ENCODE measurements around the gene ZDHHC11B.

The ZDHHC11B gene

DNA sequence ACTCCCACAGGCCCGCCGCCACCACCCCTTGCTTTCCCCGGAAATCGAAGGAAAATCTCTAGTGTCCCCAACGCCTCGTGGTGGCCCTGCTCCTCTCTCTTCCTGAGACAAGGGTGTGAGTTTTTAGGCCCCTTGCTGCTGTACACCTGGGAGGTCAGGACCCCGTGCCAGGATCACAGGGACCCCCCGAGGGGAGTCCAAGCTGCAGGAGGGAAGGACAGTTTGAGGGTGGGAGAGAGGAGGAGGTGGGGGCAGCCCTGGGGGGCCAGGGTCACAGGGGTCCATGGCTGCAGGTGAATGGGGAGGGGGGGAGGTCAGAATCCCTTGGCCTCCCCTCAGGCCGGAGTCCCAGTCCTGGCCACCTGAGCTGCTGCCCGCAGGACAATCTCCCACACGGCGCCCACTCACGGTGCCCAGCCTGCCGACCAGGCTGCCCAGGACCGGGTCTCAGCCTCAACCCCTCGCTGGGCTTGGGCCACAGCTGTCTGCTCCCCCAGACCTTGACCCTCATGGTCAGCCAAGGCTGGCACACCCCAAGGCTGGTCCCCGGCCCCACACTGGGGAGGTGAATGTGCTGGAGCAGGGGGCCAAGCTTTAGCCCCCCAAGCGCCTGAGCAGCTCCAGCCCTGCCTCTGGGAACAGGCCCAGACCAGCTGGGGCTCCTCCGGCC is 111.2 kb downstream of the ZDHHC11B start:
- no peak for DNase-seq (ENCODE audit: low spot score)

DNA sequence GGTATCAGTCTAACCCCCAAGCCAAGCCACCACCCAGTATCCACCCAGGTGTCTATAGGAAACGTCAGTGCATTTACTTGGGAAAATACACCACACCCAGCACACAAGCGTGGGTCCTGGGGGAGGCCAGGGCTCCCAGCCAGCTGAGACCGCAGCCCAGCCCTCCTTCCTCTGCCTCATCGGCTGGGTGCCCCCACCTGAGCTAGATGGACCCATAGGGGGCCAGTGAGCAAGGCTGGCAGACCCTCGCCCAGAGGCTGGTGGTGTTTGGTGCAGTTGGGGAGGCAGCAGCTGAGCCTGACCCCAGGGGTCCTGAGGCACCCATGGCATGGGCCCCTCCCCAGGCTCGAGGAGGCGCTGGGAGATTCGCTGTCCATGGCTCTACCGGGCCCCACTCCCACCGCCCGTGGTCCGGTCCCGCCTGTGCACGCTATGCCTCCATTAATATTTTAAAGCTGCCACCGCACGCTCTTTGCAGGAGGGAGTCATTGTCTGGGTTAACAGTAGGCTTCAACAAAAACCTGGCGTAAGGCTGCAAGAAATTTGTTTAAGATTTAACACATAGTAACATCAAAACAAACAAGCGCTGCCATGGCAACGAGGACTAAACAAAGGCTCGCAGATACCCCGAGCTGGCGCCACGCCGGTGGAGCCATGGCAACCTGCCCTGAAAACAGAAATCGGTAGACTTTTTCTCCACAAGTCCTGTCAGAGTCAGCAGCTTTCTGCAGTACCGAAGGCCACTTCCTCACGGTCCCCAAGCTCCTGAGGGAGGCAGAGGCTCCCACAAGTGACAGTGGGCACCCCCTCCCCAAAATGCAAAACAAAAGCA is 112.0 kb downstream of the ZDHHC11B start:
- peak; percentile 83 for DNase-seq (ENCODE audit: low spot score)

DNA sequence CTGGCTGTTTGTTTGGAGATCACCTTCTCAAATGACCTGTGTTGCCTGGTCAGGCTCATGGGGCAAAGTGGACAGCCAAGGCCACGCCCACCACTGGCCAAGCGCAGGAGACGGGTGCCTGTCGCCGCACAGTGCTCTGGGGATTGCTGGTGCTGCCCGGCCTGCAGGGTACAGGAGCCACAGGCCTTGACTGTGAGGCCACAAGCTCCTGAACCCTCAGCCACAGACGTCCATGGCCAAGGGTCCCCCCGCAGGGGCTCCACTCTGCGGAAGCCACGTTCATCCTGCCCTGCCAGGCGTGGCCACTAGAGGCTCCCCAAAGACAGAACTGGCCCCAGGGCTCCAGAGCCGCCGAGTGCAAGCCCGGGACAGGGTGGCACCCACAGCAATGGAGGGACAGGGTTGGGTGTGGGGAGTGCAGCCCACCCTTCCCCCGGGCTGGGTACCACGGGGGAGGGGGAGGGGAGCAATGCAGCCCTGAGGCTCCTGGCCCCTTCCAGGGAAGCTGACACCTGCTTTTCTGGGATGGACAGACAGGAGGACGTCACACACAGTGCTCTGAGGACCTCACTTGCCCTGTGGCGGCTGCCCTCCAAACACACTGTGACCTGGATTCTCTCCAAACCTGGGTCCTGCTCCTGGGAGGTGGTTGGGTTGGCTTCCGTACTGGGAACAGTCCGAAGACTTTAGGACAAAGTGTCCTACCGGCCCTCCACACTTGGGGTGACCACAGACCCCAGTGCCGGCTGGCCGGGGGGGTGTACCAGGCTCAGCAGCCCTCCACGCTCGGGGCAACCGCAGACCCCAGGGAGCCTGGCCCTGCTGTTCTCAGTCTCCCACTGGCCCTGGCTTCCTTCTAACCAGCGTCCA is 112.8 kb downstream of the ZDHHC11B start:
- DNase-seq (ENCODE audit: low spot score): peak; percentile 86

DNA sequence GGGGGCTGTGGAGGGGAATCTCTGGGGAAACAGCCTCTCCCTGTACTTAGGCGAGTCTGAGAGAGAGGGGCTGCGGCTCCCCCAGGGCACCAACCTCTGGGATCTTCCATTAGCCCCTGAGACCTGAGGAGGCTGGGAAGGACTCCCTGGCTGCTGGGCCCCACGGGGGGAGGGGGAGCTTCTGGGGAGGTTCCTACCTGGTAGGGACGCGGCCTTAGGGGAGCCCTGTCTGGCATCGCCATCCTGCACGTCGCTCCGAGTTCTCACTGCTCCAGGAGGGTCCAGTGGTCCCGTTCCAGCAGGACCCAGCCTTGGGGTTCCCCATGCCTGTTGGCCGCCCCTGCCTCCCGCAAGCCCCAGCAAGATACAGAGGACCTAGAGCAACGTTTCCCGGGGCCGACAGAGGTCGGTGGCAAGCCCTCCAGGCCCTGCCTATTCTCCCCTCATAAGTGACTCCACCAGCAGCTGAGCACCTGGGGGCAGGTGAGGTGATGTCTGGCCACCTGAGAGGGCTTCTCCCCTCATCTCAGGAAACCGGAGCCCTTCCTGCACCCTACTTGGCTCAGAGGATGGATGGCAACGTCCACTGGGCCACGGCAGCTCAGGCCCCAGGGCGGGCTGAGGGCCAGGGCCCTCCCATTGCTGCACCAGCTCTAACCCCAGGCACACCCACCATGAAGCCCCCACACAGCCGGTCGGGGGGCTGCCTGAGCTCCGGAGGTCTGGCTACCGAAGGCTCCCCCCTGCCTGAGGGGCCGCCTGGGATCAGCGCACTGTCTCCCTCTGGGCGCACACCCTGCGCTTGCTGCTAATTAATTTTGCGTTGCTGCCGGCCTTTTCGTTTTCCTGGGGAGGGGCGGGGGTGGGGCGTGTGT is 113.9 kb downstream of the ZDHHC11B start:
- no peak for DNase-seq (ENCODE audit: low spot score)

DNA sequence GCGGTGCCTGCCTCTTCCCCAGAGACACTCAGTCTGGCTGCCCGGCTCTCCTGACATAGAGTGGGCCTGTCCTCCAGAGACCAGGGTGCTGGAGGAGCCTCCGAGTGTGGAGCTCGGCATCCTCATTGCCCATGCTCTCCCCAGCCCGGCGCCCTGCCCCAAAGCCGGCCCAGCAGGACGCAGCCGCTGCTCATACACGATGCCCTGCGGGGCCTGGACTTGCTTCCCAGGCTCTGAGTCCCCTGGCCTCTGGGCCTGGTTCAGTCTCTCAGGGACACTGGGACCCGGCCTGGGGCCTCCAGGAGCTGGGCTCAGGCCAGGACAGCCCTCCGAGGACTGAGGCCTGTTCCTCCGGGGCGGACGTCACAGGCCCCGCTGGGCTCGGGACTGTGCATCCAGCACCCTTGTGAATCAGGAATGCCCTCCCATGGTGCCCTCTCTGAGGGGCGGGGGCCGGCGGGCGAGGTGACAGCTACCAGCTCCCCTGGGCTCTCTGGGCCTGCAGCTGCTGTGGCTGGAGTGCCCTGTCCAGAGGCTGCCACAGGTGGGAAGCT is 114.6 kb downstream of the ZDHHC11B start:
- no peak for DNase-seq (ENCODE audit: low spot score)

DNA sequence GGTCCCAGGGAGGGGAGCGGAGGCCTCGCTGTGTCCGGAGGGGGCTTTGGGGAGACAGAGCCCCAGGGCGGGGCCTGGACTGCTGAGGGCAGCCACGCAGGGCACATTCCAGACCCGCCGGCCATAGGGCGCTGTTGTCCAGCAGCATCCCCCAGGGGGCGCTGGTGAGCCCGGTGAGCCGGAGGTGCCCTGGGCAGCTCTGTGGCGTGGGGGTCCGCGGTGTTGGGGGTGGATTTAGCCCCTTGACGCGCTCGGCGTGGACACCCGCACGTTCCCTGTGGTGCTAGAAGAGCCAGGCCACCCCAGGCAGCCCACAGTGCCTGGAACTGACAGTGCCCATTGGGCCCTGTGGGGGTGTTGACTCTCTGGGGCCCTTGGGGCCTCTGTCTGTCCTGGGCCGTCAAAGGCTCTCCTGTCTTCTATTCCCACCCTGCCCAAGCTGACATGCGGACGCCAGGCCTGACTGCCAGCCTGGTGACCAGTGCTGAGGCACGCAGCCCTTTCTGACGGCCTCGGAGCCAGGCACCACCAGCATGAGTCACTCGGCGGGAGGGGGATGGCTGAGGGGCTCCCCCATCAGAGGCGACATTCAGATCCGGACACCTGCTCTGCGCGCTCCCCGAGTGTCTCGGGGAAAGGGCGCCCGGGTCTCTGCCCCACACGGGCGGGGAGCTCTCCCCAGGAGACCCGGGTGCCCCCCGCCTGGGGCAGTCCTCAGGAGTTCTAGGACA is 115.3 kb downstream of the ZDHHC11B start:
- DNase-seq (ENCODE audit: low spot score): no peak

DNA sequence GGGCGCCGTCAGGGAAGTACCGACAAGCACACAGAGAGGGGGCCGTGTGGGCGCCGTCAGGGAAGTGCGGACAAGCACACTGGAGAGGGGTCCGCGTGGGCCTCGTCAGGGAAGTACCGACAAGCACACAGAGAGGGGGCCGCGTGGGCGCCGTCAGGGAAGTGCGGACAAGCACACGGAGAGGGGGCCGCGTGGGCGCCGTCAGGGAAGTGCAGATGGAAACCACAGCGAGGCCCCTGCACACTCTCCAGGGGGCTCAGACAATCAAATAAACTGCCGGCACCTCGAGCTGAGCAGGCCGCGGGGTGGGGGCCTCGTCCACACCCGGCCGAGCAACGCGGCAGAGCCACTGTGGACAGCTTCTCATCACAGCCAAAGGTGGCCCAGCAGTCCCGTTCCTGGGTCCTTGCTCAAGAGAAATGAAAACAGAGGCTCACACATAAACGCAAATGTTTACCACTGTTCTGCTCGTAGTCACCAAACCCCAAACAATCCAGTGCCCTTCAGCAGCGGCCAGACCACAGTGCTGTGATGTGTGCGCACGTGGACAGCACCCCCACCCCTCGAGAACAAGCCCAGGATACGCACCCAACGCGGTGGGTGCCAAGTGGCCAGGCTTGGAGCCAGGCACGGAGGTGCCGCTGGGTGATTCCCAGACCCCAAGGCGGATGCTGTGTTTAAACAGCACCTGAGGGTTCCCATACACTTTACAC is 116.1 kb downstream of the ZDHHC11B start:
- no peak for DNase-seq (ENCODE audit: low spot score)

DNA sequence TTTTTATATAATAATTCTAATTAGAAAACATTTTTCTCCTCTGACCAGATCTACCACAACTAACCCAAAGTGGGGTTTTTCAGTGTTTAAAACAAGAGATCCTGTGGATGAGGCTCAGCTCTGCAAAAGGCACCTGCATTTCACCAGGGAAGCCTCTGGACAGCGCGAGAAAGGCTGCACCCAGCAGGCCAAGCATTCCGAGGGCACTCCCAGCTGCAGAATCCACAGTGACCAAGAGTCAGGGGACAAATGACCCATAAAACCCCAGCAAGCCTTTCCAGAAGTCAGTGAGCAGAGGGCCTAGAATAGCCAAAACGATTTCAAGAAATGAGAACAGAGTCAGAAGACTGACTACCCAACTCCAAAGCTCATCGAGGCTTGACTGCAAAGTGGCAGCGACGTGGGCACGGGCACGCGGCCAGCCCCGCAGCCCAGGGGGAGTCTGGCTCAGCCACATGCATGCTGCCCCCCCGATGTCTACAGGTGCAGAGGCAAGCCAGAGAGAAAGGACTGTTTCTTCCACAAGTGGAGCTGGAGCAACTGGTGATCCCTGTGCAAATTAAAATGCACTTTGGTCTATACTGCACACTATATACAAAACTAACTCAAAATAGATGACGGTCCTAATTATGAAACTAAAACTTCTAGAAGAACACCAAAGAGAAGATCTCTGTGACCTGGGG is 117.6 kb downstream of the ZDHHC11B start:
- no peak for DNase-seq (ENCODE audit: low spot score)

DNA sequence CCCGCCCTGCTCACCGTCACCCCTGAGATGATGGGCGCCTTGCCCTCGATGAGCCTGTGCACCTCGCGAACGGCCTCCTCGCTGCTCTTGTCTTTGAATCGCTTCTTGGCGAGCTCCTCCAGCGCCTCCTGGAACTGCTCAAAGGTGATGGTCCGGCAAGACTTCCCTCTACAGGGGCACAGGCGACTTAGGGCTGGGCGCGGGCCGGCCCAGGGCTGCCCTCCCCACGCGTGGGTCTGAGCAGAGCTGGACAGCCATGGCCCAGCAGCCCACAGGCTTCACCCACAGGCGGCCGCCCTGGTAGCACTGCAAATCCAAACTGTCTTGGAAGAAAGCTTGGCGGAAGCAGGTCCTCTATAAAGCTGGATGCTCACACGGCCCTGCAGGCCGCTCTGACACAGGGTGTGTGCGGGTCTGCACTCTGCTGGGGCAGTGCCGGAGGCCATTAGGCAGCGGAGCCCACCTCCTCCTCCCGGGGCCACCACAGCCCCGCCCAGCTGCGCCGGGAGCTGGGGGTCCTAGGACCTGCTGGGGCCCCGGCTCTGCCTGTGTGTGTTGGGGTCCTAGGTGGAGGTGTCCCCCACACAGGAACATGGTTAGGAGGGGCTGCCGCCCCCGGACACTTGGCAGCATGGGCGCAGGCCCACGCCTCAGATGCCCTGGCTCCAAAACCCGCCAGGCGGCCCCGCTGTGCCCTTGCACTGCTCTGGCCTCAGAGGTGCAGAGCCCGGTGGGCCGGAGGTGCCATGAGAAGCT is 118.4 kb downstream of the ZDHHC11B start:
- DNase-seq (ENCODE audit: low spot score): no peak

DNA sequence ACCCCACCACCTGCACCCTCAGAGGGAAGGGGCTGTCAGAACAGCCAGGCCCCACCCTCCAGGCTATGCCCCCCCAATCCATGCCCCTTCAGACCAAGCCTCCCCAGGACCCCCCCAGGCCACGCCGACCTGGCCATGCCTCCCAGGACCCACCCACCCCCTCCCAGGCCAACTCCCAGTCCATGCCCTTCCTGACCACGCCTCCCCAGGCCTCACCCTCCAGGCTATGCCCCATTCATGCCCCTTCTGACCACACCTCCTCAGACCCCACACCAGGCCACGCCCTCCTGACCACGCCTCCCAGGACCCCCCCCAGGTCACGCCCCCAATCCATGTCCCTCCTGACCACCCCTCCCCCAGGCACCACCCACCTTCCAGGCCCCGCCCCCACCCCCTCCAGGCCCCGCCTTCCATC is 119.0 kb downstream of the ZDHHC11B start:
- DNase-seq (ENCODE audit: low spot score): no peak

DNA sequence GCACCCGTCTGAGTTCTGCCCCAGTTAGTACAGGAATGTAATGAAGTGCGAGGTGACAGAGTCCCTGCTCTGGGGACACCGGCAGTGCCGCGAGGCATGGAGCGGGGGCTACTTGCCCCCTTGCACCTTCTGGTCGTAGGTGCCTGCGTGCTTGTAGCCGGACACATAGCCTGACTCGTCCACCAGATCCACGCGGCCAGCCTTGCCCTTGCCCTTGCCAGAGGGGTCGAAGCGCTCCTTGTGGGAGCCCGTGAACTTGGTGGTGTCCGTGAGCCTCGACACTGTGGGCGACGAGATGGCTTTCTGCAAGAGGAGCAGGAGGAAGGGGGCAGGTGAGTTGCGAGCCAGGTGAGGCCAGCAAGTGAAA is 119.6 kb downstream of the ZDHHC11B start:
- DNase-seq (ENCODE audit: low spot score): no peak

DNA sequence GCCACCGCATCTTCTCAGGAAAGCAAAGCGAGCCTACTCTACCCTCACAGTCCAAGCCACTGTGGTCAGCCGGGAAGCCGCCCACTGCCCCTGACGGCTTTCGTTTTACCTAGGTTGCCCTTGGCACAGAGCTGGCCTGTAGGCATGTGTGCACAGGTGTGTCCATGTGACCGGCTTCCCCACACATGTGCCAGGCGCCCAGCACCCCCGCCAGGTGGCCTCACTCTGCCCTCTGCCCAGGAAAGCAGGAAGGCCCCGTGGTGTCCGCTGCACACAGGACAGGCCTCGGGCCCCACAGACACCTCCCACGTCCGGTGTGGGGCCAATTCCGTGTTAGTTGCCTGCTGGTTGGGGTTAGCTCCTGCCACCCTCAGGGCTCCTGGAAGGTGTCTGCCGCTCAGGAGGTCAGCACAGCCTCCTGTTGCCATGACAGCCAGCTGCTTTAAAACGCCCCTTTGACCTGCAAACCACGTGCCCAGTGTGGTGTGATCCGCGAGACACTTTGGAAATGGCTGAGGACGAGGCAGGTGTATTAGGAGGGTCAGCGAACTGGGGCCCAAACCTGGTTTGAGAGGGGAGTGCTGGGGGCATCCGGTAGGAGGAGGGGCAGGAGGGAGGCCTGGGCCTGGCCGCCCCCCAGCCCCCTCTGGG is 120.1 kb downstream of the ZDHHC11B start:
- DNase-seq (ENCODE audit: low spot score): no peak

DNA sequence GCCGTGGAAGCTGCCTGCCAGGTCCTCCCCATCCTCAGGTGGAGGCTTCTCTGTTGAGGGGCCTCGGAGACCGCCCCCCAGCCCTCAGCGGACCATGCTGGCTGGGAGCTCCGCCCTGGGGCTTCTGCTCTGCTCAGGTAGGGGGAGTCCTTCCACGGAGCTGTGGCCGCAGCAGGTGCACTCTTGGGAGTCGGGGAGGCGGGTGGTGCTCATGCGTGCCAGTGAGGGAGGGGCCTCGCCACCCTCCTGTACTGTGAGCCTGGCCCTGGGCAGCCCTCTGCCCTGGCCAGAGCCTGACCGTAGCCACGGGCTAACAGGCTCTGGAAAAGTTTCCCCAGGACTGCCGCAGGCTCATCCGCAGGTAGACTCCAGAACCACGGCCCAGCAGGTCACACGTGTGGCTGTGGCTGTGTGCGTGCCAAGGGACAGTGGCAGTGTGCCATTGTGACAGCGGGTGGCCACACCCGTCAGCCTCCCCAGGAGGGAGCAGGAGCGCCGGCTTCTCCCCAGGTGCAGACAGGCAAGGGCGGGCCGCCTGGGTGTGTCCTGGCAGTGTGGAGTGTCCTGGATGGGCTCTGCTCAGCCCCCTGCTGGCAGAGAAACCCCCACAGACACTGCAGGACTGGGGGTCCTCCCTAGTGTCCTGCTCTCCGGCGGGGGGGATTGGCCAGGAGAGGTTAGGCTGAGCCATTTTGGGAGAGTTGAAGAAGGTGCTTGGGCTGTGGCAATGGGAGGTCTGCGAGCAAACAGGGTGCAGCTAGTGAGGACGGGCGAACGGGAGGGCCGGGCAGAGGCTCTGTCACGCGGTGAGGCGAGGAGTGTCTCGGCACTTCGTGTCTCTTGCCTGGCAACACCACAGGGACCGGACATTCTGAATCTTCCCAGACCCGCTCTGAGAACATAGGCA is 120.8 kb downstream of the ZDHHC11B start:
- no peak for DNase-seq (ENCODE audit: low spot score)

DNA sequence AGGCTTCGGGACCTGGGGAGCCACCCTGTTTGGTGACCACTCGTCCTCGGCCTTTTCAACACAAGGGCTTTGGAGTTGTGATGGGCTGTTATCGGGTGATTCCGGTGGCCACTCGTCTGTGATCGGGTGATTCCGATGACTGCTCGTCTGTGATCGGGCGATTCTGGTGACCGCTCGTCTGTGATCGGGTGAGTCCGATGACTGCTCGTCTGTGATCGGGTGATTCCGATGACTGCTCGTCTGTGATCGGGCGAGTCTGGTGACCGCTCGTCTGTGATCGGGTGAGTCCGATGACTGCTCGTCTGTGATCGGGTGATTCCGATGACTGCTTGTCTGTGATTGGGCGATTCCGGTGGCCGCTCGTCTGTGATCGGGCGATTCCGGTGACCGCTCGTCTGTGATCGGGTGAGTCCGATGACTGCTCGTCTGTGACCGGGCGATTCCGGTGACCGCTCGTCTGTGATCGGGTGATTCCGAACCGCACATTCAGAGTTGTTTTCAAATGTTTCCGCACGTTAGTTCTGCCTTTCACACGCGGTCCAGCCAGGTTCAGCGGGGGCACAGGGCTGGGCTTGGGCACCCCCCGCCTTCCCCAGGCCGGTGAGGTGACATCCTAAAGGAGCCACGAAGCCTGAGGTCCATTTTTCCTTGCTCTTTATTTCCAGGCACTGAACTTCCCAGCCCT is 121.6 kb downstream of the ZDHHC11B start:
- no peak for DNase-seq (ENCODE audit: low spot score)

DNA sequence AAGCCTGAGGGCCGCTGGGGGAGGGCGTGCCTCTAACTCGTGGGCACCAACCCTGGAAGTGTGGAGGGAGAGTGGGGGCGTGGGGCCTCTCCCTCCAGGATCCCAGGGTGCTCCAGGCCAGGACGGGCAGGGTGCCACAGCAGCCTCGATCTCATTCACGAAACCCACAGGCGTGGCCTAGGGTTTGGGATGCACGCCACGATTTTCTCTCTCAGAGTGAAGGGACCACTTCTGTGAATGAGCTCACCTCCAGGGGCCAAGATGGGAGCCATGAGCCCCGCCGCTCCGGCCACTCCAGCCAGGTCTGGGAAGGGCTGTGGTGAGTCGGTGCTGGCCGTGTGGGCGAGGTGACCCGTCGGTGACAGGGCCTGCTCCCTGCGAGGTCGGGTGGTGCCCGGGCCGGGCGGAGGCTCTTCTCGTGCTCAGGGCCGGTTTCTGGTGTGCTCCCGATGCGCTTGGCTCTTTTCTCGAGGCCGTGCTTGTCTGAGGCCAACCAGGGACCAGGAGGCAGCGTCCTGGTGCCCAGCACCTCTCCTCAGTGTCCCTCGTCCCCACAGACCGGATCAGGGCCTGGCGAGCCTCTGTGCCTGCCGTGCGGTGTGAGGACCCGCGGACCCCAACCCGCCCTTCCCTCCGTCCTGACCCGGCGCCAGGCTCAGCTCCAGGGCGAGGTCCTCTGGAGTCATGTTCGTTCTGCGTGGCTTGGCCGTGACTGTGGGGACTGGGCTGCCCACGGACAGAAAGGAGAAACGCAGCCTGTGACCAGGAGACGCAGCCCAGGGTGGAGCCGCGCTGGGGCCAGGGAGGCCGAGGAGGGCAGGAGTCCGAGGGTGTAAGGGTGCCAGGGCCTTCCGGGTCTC is 122.4 kb downstream of the ZDHHC11B start:
- no peak for DNase-seq (ENCODE audit: low spot score)

All from hepatic stellate cell (primary cell).